HEK293 (cell line): ENCODE results near the gene CAV1.

ENCODE experiments used
- CTCF ChIA-PET: fragments of 350-600 bp; formaldehyde crosslinking; extraction: SDS; loops from one replicate; lab custom pipeline; 2021; ENCODE audit warnings: antibody characterized with exemption; lab: Yijun Ruan, JAX
- POLR2A ChIA-PET: fragments of 300-600 bp; formaldehyde crosslinking; extraction: SDS; loops from one replicate; lab custom pipeline; 2020; ENCODE audit warnings: antibody characterized with exemption, inconsistent platforms; lab: Yijun Ruan, JAX
- H3K27ac ChIP-seq: fragments of 200-500 bp; sonication (Bioruptor generic); 2 replicates; pipeline ENCODE4 v1.5.1; 2014; ENCODE audit warnings: low read depth, low read length, control low read depth, inconsistent platforms; ENCODE audit errors: extremely low read depth
- H3K36me3 ChIP-seq, 2 experiments: fragments of 200-500 bp in 1 of 2; sonication (Bioruptor generic) in 1 of 2; 1 replicate in 1 of 2; 2 replicates in 1 of 2; pipeline ENCODE4 v1.5.1; 2014 to 2017; ENCODE audit warnings: inconsistent platforms in 2 of 2, low read length in 2 of 2; ENCODE audit not compliant: control insufficient read depth in 2 of 2, insufficient read depth in 1 of 2
- H3K4me1 ChIP-seq: fragments of 200-500 bp; sonication (Bioruptor generic); 2 replicates; pipeline ENCODE4 v1.5.1; 2014; ENCODE audit warnings: mild to moderate bottlenecking, low read length, inconsistent platforms; ENCODE audit not compliant: control insufficient read depth, insufficient read depth
- H3K4me3 ChIP-seq: 2 replicates; pipeline ENCODE4 v1.5.1; 2011; ENCODE audit warnings: low read depth, mild to moderate bottlenecking, control low read depth, low read length, moderate library complexity
- H3K9me3 ChIP-seq: fragments of 200-500 bp; sonication (Bioruptor generic); 2 replicates; pipeline ENCODE4 v1.5.1; 2014; ENCODE audit warnings: low read depth, low read length, inconsistent platforms; ENCODE audit not compliant: control insufficient read depth, insufficient read depth
- HOXD13 ChIP-seq: sonication (generic); formaldehyde crosslinking; IDR thresholded peaks from 2 replicates; pipeline ENCODE4 v1.8.0; 2022; ENCODE audit warnings: missing genetic modification reagents, borderline replicate concordance
- KLF8 ChIP-seq: fragments of 450-650 bp; formaldehyde crosslinking; IDR thresholded peaks from 2 replicates; pipeline ENCODE4 v1.5.1; 2016; ENCODE audit warnings: missing biosample characterization, missing genetic modification characterization
- RBAK ChIP-seq: fragments of 450-650 bp; formaldehyde crosslinking; IDR thresholded peaks from 2 replicates; pipeline ENCODE4 v1.5.1; 2016; ENCODE audit warnings: missing biosample characterization, missing genetic modification characterization
- YY1 ChIP-seq: fragments of 450-650 bp; formaldehyde crosslinking; IDR thresholded peaks from 2 replicates; pipeline ENCODE4 v1.5.1; 2018; ENCODE audit warnings: missing biosample characterization, missing genetic modification characterization
- ZBTB7A ChIP-seq: fragments of 450-650 bp; formaldehyde crosslinking; IDR thresholded peaks from 2 replicates; pipeline ENCODE4 v1.5.1; 2016; ENCODE audit warnings: low read depth, missing biosample characterization, missing genetic modification characterization
- ZNF169 ChIP-seq: fragments of 450-650 bp; formaldehyde crosslinking; IDR thresholded peaks from 2 replicates; pipeline ENCODE4 v1.5.1; 2016; ENCODE audit warnings: missing biosample characterization, missing genetic modification characterization
- ZNF202 ChIP-seq: fragments of 450-650 bp; formaldehyde crosslinking; IDR thresholded peaks from 2 replicates; pipeline ENCODE4 v1.5.1; 2016; ENCODE audit warnings: missing biosample characterization, missing genetic modification characterization, borderline replicate concordance
- ZNF266 ChIP-seq: fragments of 450-650 bp; formaldehyde crosslinking; IDR thresholded peaks from 2 replicates; pipeline ENCODE4 v1.5.1; 2016; ENCODE audit warnings: missing biosample characterization, missing genetic modification characterization, low read depth
- ZNF274 ChIP-seq, 2 experiments: fragments of 200-500 bp in 1 of 2; fragments of 450-650 bp in 1 of 2; sonication (Bioruptor generic) in 1 of 2; formaldehyde crosslinking in 1 of 2; IDR thresholded peaks; 2 replicates each; pipeline versions ENCODE4 v1.5.1 to v1.6.1; 2014 to 2016; ENCODE audit warnings: borderline replicate concordance in 1 of 2, inconsistent platforms in 1 of 2, low read length in 1 of 2, missing biosample characterization in 1 of 2, missing genetic modification characterization in 1 of 2
- ZNF501 ChIP-seq: fragments of 450-650 bp; formaldehyde crosslinking; IDR thresholded peaks from 2 replicates; pipeline ENCODE4 v1.5.1; 2016; ENCODE audit warnings: missing biosample characterization, missing genetic modification characterization
- ZNF626 ChIP-seq: fragments of 450-650 bp; sonication (Bioruptor Pico); formaldehyde crosslinking; IDR thresholded peaks from 2 replicates; pipeline ENCODE4 v1.5.1; 2018; ENCODE audit warnings: missing biosample characterization, missing genetic modification characterization, inconsistent platforms
- ZNF677 ChIP-seq: fragments of 450-650 bp; IDR thresholded peaks from 2 replicates; pipeline ENCODE4 v1.5.0; 2018; ENCODE audit warnings: missing biosample characterization, mild to moderate bottlenecking, missing genetic modification characterization, moderate library complexity
- ZSCAN30 ChIP-seq: fragments of 450-650 bp; IDR thresholded peaks from 2 replicates; pipeline ENCODE4 v1.5.1; 2018; ENCODE audit warnings: missing biosample characterization, mild to moderate bottlenecking, missing genetic modification characterization, moderate library complexity
- ZXDB ChIP-seq: fragments of 450-650 bp; formaldehyde crosslinking; IDR thresholded peaks from 2 replicates; pipeline ENCODE4 v1.5.1; 2016; ENCODE audit warnings: missing biosample characterization, missing genetic modification characterization
- TF ChIP-seq, protein P1 (sequence below): fragments of 450-650 bp; formaldehyde crosslinking; IDR thresholded peaks from 2 replicates; pipeline ENCODE4 v1.5.1; 2016; ENCODE audit warnings: missing biosample characterization, missing genetic modification characterization
- TF ChIP-seq, protein P2 (sequence below): fragments of 450-650 bp; formaldehyde crosslinking; IDR thresholded peaks from 2 replicates; pipeline ENCODE4 v1.5.1; 2016; ENCODE audit warnings: missing biosample characterization, missing genetic modification characterization, borderline replicate concordance
- TF ChIP-seq, protein P3 (sequence below): fragments of 450-650 bp; formaldehyde crosslinking; IDR thresholded peaks from 2 replicates; pipeline ENCODE4 v1.5.1; 2017; ENCODE audit warnings: missing biosample characterization, mild to moderate bottlenecking, missing genetic modification characterization, moderate library complexity
- TF ChIP-seq, protein P4 (sequence below): fragments of 450-650 bp; formaldehyde crosslinking; IDR thresholded peaks from 2 replicates; pipeline ENCODE4 v1.5.1; 2016; ENCODE audit warnings: missing biosample characterization, missing genetic modification characterization

Gene CAV1

DNA sequence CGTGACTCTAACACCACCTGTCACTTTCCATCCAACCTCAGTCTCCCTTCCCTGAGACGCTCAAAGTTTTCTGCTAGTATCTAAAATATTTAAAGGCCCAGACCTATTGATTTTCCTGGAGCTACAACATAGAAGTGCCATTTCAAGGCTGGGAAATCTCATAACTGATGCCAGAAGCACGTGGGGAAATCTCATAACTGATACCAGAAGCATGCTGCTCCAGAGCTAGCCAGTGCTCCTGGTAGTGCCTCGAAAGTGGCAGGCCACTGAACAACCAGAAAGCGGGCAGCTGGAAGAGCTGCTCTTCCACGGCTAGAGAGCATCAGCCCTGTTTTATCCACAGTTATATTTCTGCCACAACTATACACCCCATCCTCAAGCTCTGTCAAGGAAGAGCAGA, 72.5 kb downstream of the CAV1 start:
- Histone ChIP-seq H3K4me1 (peaks cover 15% of the 10 kb centered on the region), H3K9me3 (no peaks in the 10 kb centered on the region), H3K27ac (no peak overlapping the region), H3K4me3 (no peak overlapping the region), H3K36me3 (no peaks in the 10 kb centered on the region)
- ChIA-PET POLR2A (no interaction called here), CTCF (interaction anchor here (0.7 to 2.1 kb wide), 2 partner anchors 213 to 339 kb away, joined by 3 to 5 read pairs; no protein-coding TSS in a partner anchor)
- TF ChIP-seq, protein P1, sequence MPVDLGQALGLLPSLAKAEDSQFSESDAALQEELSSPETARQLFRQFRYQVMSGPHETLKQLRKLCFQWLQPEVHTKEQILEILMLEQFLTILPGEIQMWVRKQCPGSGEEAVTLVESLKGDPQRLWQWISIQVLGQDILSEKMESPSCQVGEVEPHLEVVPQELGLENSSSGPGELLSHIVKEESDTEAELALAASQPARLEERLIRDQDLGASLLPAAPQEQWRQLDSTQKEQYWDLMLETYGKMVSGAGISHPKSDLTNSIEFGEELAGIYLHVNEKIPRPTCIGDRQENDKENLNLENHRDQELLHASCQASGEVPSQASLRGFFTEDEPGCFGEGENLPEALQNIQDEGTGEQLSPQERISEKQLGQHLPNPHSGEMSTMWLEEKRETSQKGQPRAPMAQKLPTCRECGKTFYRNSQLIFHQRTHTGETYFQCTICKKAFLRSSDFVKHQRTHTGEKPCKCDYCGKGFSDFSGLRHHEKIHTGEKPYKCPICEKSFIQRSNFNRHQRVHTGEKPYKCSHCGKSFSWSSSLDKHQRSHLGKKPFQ, result no peak
- TF ChIP-seq KLF8, result no peak
- TF ChIP-seq ZNF202 (tag by site-specific recombination), result no peak
- no peak for TF ChIP-seq ZNF501 (tag by site-specific recombination)
- TF ChIP-seq YY1, result no peak
- no peak for TF ChIP-seq ZBTB7A (tag by site-specific recombination)
- TF ChIP-seq, protein P2, sequence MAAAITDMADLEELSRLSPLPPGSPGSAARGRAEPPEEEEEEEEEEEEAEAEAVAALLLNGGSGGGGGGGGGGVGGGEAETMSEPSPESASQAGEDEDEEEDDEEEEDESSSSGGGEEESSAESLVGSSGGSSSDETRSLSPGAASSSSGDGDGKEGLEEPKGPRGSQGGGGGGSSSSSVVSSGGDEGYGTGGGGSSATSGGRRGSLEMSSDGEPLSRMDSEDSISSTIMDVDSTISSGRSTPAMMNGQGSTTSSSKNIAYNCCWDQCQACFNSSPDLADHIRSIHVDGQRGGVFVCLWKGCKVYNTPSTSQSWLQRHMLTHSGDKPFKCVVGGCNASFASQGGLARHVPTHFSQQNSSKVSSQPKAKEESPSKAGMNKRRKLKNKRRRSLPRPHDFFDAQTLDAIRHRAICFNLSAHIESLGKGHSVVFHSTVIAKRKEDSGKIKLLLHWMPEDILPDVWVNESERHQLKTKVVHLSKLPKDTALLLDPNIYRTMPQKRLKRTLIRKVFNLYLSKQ (tag by site-specific recombination), result no peak
- TF ChIP-seq ZXDB (tag by site-specific recombination), result no peak
- TF ChIP-seq, protein P3, sequence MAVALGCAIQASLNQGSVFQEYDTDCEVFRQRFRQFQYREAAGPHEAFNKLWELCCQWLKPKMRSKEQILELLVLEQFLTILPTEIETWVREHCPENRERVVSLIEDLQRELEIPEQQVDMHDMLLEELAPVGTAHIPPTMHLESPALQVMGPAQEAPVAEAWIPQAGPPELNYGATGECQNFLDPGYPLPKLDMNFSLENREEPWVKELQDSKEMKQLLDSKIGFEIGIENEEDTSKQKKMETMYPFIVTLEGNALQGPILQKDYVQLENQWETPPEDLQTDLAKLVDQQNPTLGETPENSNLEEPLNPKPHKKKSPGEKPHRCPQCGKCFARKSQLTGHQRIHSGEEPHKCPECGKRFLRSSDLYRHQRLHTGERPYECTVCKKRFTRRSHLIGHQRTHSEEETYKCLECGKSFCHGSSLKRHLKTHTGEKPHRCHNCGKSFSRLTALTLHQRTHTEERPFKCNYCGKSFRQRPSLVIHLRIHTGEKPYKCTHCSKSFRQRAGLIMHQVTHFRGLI (tag by site-specific recombination), result no peak
- TF ChIP-seq, protein P4, sequence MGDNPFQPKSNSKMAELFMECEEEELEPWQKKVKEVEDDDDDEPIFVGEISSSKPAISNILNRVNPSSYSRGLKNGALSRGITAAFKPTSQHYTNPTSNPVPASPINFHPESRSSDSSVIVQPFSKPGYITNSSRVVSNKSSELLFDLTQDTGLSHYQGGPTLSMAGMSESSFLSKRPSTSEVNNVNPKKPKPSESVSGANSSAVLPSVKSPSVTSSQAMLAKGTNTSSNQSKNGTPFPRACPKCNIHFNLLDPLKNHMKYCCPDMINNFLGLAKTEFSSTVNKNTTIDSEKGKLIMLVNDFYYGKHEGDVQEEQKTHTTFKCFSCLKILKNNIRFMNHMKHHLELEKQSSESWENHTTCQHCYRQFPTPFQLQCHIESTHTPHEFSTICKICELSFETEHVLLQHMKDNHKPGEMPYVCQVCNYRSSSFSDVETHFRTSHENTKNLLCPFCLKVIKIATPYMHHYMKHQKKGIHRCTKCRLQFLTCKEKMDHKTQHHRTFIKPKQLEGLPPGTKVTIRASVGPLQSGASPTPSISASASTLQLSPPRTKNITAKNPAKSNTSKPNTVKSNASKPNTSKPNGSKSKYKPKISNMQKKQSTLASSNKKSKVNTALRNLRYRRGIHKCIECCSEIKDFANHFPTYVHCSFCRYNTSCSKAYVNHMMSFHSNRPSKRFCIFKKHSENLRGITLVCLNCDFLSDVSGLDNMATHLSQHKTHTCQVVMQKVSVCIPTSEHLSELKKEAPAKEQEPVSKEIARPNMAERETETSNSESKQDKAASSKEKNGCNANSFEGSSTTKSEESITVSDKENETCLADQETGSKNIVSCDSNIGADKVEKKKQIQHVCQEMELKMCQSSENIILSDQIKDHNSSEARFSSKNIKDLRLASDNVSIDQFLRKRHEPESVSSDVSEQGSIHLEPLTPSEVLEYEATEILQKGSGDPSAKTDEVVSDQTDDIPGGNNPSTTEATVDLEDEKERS (tag by site-specific recombination), result no peak
- no peak for TF ChIP-seq ZNF677
- no peak for TF ChIP-seq ZNF266 (tag by site-specific recombination)
- TF ChIP-seq ZSCAN30 (tag by site-specific recombination), result no peak
- TF ChIP-seq ZNF626 (tag by site-specific recombination), result no peak
- no peak for TF ChIP-seq ZNF274 (IDR thresholded peaks at IDR 0.05; ENCODE audit: low read length)
- no peak for TF ChIP-seq ZNF274 (tag by site-specific recombination; IDR thresholded peaks at IDR 0.05; ENCODE audit: borderline replicate concordance)
- TF ChIP-seq ZNF169, result no peak
- TF ChIP-seq HOXD13 (CRISPR knock-in tag), result no peak

DNA sequence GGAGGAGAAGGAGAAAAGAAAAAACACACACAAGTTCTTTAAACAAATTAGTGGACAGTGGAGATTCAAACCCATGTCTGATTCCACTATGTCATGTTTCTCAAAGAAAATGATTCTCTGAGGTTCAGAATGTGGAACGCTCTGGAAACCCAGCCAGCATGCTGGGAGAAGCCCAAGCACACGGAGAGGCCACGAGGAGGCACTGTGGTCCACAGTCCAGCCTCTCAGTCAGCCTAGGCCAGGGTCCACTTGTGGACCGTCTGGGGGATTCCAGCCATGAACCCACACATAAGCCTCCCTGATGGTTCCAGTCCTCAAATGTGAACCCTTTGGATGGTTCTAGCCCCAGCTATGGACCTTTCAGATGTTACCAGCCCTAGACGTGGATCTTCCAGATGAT, 73.4 kb downstream of the CAV1 start:
- Histone ChIP-seq H3K27ac (no peak overlapping the region), H3K9me3 (no peaks in the 10 kb centered on the region), H3K4me1 (peaks cover 6% of the 10 kb centered on the region), H3K4me3 (no peak overlapping the region), H3K36me3 (no peaks in the 10 kb centered on the region)
- POLR2A ChIA-PET, result no interaction called here
- CTCF ChIA-PET, result no interaction called here
- TF ChIP-seq RBAK, result no peak
